ENCODE measurements around the gene RIOK1. TPM values are rescaled to one million over a fixed set of nuclear protein-coding genes. Genes with fewer than 3 reads are reported as not detected.

RIOK1 gene
- total RNA-seq, 4 donors from 2014 or later = 9.8 to 66.5 (median 23.9) TPM

GRCh38 chr6:7414811-7415210 lies 25.2 kb downstream of the RIOK1 start:
- no peak for DNase-seq
- Histone ChIP-seq H3K27ac (no peak overlapping the region), H3K9me3 (no peaks in the 10 kb centered on the region), H3K4me1 (peaks cover 0 to 27% (median 11%) of the 10 kb centered on the region in 4 donors), H3K4me3 (no peak overlapping the region), H3K27me3 (no peaks in the 10 kb centered on the region), H3K36me3 (peaks cover 0 to 59% (median 20%) of the 10 kb centered on the region in 4 donors)
- in situ Hi-C loops (cut with MboI; ENCODE audit: low pct_ligation_motif_present in 1 of 4, low pct_unique_long_range_greater_than_20kb in 1 of 4, low sequenced_read_pairs in 3 of 4) = loop anchor here in 3 of 4 donors (25.0 kb wide), 2 partner anchors 128 to 172 kb away; partner anchors contain the start of gene SNRNP48 (in 2 of the 3)
- TF ChIP-seq POLR2A (IDR thresholded peaks at IDR 0.05) (no peak), CTCF (IDR thresholded peaks at IDR 0.05) (no peak), EP300 (IDR thresholded peaks at IDR 0.05; ENCODE audit: low read depth) (no peak), POLR2AphosphoS5 (IDR thresholded peaks at IDR 0.05) (no peak)
- intact Hi-C loops (cut with DNase I; ENCODE audit: low total_unique reads) = no loop called here
- 63 to 70% methylated on average over 7 of the region's 7 CpGs for WGBS, 2 donors (ENCODE audit: low coverage in 1 of 2)

GRCh38 chr6:7417684-7418083 lies 28.1 kb downstream of the RIOK1 start:
- no peak for DNase-seq
- H3K4me1 ChIP-seq = peaks cover 0 to 17% (median 8%) of the 10 kb centered on the region in 4 donors
- H3K27ac ChIP-seq = no peak overlapping the region
- H3K9me3 ChIP-seq = no peaks in the 10 kb centered on the region
- peaks cover 0 to 46% (median 17%) of the 10 kb centered on the region in 4 donors for H3K36me3 ChIP-seq
- in situ Hi-C loops (cut with MboI; ENCODE audit: low pct_ligation_motif_present in 1 of 4, low pct_unique_long_range_greater_than_20kb in 1 of 4, low sequenced_read_pairs in 3 of 4) (loop anchor here in 3 of 4 donors (25.0 kb wide), 2 partner anchors 130 to 170 kb away; partner anchors contain the start of gene SNRNP48 (in 2 of the 3)), intact Hi-C loops (cut with DNase I; ENCODE audit: low total_unique reads) (no loop called here)
- no peak overlapping the region for H3K4me3 ChIP-seq
- H3K27me3 ChIP-seq = no peaks in the 10 kb centered on the region
- no peak for TF ChIP-seq POLR2AphosphoS5 (IDR thresholded peaks at IDR 0.05)
- TF ChIP-seq POLR2A (IDR thresholded peaks at IDR 0.05) = no peak
- TF ChIP-seq EP300 (IDR thresholded peaks at IDR 0.05; ENCODE audit: low read depth) = no peak
- TF ChIP-seq CTCF (IDR thresholded peaks at IDR 0.05) = no peak
- 80 to 85% methylated on average over 2 of the region's 2 CpGs for WGBS, 2 donors (ENCODE audit: low coverage in 1 of 2)

- H3K4me1 ChIP-seq = peaks cover 0 to 10% (median 4%) of the 10 kb centered on the region in 4 donors
- WGBS, 2 donors (ENCODE audit: low coverage in 1 of 2) = 87 to 92% methylated on average over 6 of the region's 6 CpGs
- peaks cover 0 to 44% (median 14%) of the 10 kb centered on the region in 4 donors for H3K36me3 ChIP-seq
- no peaks in the 10 kb centered on the region for H3K9me3 ChIP-seq
- intact Hi-C loops (cut with DNase I; ENCODE audit: low total_unique reads) (no loop called here), in situ Hi-C loops (cut with MboI; ENCODE audit: low pct_ligation_motif_present in 1 of 4, low pct_unique_long_range_greater_than_20kb in 1 of 4, low sequenced_read_pairs in 3 of 4) (loop anchor here in 3 of 4 donors (25.0 kb wide), 2 partner anchors 131 to 169 kb away; partner anchors contain the start of gene SNRNP48 (in 2 of the 3))
- DNase-seq = no peak
- no peak overlapping the region for H3K27ac ChIP-seq
- H3K4me3 ChIP-seq = no peak overlapping the region
- H3K27me3 ChIP-seq = no peaks in the 10 kb centered on the region
- TF ChIP-seq POLR2AphosphoS5 (IDR thresholded peaks at IDR 0.05) (no peak), POLR2A (IDR thresholded peaks at IDR 0.05) (no peak), EP300 (IDR thresholded peaks at IDR 0.05; ENCODE audit: low read depth) (no peak), CTCF (IDR thresholded peaks at IDR 0.05) (no peak)
These were observed 28.8 kb downstream of the RIOK1 start for GRCh38 chr6:7418238-7418905.

- in situ Hi-C loops (cut with MboI; ENCODE audit: low pct_ligation_motif_present in 1 of 4, low pct_unique_long_range_greater_than_20kb in 1 of 4, low sequenced_read_pairs in 3 of 4) (loop anchor here in 3 of 4 donors (25.0 kb wide), 2 partner anchors 132 to 168 kb away; partner anchors contain the start of gene SNRNP48 (in 2 of the 3)), intact Hi-C loops (cut with DNase I; ENCODE audit: low total_unique reads) (no loop called here)
- no peak for DNase-seq
- peaks cover 0 to 43% (median 14%) of the 10 kb centered on the region in 4 donors for H3K36me3 ChIP-seq
- no peak for TF ChIP-seq POLR2AphosphoS5 (IDR thresholded peaks at IDR 0.05)
- no peak for TF ChIP-seq POLR2A (IDR thresholded peaks at IDR 0.05)
- TF ChIP-seq EP300 (IDR thresholded peaks at IDR 0.05; ENCODE audit: low read depth) = no peak
- no peak for TF ChIP-seq CTCF (IDR thresholded peaks at IDR 0.05)
- no peaks in the 10 kb centered on the region for H3K9me3 ChIP-seq
- peaks cover 0 to 3% (median 2%) of the 10 kb centered on the region in 4 donors for H3K4me1 ChIP-seq
- WGBS, 2 donors (ENCODE audit: low coverage in 1 of 2) = 44 to 67% methylated on average over 1 of the region's 1 CpG
- H3K27ac ChIP-seq = no peak overlapping the region
- H3K4me3 ChIP-seq = no peak overlapping the region
- no peaks in the 10 kb centered on the region for H3K27me3 ChIP-seq
These were observed 29.5 kb downstream of the RIOK1 start for GRCh38 chr6:7419065-7419464.
